ENCODE results near the gene TNFSF9.

DNA sequence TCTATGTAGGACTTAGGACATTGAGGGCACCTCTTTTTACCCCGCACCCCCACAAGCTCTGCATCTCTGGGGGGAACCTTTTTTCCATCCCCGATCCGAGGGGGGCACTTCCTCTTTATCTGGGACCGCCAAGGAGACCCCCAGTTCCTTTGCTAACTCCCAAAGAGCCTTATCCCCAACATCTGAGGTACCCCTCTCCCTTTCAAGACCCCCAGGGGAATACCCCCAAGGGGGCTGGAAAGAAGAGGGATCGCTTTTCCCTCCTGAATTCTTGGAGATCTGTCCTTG, 1.1 kb downstream of the TNFSF9 start:
- TF ChIP-seq, protein P1, sequence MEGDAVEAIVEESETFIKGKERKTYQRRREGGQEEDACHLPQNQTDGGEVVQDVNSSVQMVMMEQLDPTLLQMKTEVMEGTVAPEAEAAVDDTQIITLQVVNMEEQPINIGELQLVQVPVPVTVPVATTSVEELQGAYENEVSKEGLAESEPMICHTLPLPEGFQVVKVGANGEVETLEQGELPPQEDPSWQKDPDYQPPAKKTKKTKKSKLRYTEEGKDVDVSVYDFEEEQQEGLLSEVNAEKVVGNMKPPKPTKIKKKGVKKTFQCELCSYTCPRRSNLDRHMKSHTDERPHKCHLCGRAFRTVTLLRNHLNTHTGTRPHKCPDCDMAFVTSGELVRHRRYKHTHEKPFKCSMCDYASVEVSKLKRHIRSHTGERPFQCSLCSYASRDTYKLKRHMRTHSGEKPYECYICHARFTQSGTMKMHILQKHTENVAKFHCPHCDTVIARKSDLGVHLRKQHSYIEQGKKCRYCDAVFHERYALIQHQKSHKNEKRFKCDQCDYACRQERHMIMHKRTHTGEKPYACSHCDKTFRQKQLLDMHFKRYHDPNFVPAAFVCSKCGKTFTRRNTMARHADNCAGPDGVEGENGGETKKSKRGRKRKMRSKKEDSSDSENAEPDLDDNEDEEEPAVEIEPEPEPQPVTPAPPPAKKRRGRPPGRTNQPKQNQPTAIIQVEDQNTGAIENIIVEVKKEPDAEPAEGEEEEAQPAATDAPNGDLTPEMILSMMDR (IDR thresholded peaks at IDR 0.05), result no peak
- no peak for TF ChIP-seq EP300 (IDR thresholded peaks at IDR 0.05)
- TF ChIP-seq POLR2A (IDR thresholded peaks at IDR 0.05), result no peak
- no peak for TF ChIP-seq POLR2AphosphoS5 (IDR thresholded peaks at IDR 0.05)
